Common myeloid progenitor, CD34-positive (primary cell): Measurements from ENCODE around the gene DVL1.

ENCODE experiments used
- CTCF ChIA-PET: fragments of 350-600 bp; sonication (Branson Sonifier 250); formaldehyde crosslinking; loops from one replicate; lab custom pipeline; 2021; ENCODE audit warnings: antibody characterized with exemption; lab: Charles Lee
- POLR2A ChIA-PET: fragments of 350-600 bp; sonication (Branson Sonifier 250); formaldehyde crosslinking; loops from one replicate; lab custom pipeline; 2021; ENCODE audit warnings: antibody characterized with exemption; lab: Charles Lee
- DNase-seq, 3 donors: peaks; one replicate each; pipeline versions ENCODE4 v3.0.0 to v3.0.0-alpha.2; 2013
- H3K27ac ChIP-seq, 2 experiments: 1 replicate in 1 of 2; 2 replicates in 1 of 2; pipeline ENCODE4 v1.7.0; 2013; ENCODE audit warnings: inconsistent platforms in 2 of 2, low read length in 2 of 2, mild to moderate bottlenecking in 2 of 2, low read depth in 1 of 2, moderate library complexity in 1 of 2; ENCODE audit not compliant: severe bottlenecking in 2 of 2, insufficient read depth in 1 of 2, poor library complexity in 1 of 2
- H3K27me3 ChIP-seq, 5 experiments: replicated peaks in 2 of 5; 1 replicate in 3 of 5; 2 replicates in 2 of 5; pipeline versions ENCODE4 v1.6.1 to v1.7.0; 2013; ENCODE audit warnings: low read length in 4 of 5, mild to moderate bottlenecking in 2 of 5, moderate library complexity in 2 of 5, inconsistent platforms in 1 of 5; ENCODE audit not compliant: insufficient read depth in 5 of 5, control insufficient read depth in 4 of 5
- H3K36me3 ChIP-seq, 4 experiments: 1 replicate in 2 of 4; 2 replicates in 2 of 4; pipeline versions ENCODE4 v1.6.1 to v1.7.0; 2013; ENCODE audit warnings: low read length in 3 of 4, control low read depth in 1 of 4, mild to moderate bottlenecking in 1 of 4; ENCODE audit not compliant: control insufficient read depth in 4 of 4, insufficient read depth in 4 of 4
- H3K4me1 ChIP-seq, 4 experiments: 1 replicate in 3 of 4; 2 replicates in 1 of 4; pipeline versions ENCODE4 v1.6.1 to v1.7.1; 2013; ENCODE audit warnings: low read length in 3 of 4, mild to moderate bottlenecking in 3 of 4, control low read depth in 1 of 4, inconsistent platforms in 1 of 4, moderate library complexity in 1 of 4; ENCODE audit not compliant: control insufficient read depth in 4 of 4, insufficient read depth in 4 of 4; ENCODE audit errors: control extremely low read depth in 1 of 4
- H3K4me3 ChIP-seq, 7 experiments: 1 replicate in 4 of 7; 2 replicates in 3 of 7; pipeline versions ENCODE4 v1.5.1 to v1.7.0; 2013; ENCODE audit warnings: mild to moderate bottlenecking in 7 of 7, low read length in 6 of 7, moderate library complexity in 6 of 7, inconsistent platforms in 2 of 7, low read depth in 2 of 7, control low read depth in 1 of 7; ENCODE audit not compliant: insufficient read depth in 4 of 7, control insufficient read depth in 1 of 7; ENCODE audit errors: extremely low read depth in 1 of 7
- H3K9me3 ChIP-seq, 5 experiments: 1 replicate in 4 of 5; 2 replicates in 1 of 5; pipeline versions ENCODE4 v1.6.1 to v1.7.1; 2013; ENCODE audit warnings: low read length in 4 of 5, mild to moderate bottlenecking in 2 of 5, inconsistent platforms in 1 of 5, low read depth in 1 of 5, moderate library complexity in 1 of 5; ENCODE audit not compliant: control insufficient read depth in 4 of 5, insufficient read depth in 2 of 5; ENCODE audit errors: control extremely low read depth in 1 of 5
- WGBS: methylation state at CpG from one replicate; pipeline ENCODE4 v1.1.5; 2013; ENCODE audit not compliant: insufficient coverage; 5-methylcytosine and 5-hydroxymethylcytosine counted together

The DVL1 gene

DNA sequence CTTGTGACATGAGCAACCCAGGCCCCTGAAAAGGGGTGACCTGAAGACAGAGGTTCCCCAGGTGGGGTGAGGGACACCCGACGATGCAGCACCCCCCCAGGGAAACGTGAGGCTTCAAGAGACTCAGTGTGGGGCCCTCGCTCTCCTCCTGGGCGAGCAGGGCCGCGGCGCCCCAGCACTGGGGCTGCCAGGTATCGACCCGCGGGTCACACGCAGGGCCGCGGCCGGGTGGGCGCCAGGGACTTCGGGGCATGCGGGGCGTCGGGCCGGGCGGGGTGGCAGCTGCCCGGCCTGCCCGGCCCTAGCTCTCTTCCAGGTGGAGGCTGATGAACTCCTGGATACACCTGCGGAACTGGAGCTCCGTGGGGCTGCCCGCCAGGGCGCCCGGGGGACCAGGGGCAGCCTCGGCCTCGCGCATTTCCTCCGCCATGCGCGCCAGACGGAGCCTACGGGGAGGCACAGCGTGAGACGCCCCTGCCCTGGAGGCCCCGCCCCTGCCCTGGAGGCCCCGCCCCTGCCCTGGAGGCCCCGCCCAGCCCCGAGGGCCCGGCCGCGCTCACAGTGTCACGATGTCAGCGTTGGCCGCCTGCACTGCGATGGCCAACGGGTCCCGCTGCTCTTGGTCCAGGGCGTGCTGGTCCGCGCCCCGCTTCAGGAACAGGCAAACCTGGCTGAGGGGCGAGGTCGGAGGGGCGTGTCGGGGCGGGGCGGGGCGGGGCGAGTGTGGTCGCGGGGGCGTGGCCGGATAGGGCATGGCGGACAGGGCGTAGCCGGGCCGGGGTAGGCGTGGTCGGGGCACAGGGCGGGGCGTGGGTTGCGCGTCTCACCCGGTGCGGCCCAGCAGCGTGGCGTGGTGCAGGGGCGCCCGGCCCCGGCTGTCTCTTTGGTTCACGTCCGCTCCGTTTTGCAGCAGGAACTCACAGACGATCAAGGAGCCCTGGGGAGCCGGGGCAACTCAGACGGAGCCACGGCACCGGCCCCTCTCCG lies 55.7 kb downstream of the DVL1 start:
- POLR2A ChIA-PET: no interaction called here

DNA sequence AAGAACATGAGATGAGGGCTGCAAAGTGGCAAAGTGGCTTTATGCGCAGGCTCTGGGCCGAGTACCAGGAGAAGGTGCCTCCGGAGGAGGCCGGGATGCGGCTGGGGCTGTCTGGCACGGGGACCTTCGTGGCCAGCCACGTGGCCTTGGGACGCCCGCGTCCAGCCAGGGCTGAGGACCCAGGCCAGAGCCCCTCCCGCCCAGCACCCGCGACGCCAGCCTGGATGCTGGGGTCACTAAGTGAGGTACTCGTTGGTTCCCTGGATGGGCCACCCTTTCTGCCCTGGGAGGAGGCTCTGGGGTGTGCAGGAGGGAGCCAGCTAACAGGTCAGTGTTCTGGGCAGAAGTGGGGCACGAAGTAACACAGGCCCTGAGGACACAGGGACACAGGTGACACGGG lies 56.4 kb downstream of the DVL1 start:
- Histone ChIP-seq H3K27ac (no peak overlapping the region), H3K4me3 (no peak overlapping the region), H3K4me1 (peaks cover 0 to 3% (median 0%) of the 10 kb centered on the region in 4 experiments), H3K9me3 (no peaks in the 10 kb centered on the region), H3K27me3 (no peaks in the 10 kb centered on the region), H3K36me3 (peaks cover 0 to 28% (median 7%) of the 10 kb centered on the region in 4 experiments)
- WGBS: 98% methylated on average over 17 of the region's 18 CpGs
- CTCF ChIA-PET: interaction anchor here (1.0 to 2.2 kb wide), 4 partner anchors 10 to 261 kb away, joined by 3 to 5 read pairs (median 4); no protein-coding TSS in a partner anchor
- POLR2A ChIA-PET: no interaction called here
- no peak for DNase-seq

More for the DNA sequence above, 55.7 kb downstream of the DVL1 start:
- Histone ChIP-seq H3K27ac (no peak overlapping the region), H3K9me3 (no peaks in the 10 kb centered on the region), H3K4me3 (no peak overlapping the region), H3K27me3 (no peaks in the 10 kb centered on the region), H3K36me3 (peaks cover 0 to 29% (median 7%) of the 10 kb centered on the region in 4 experiments), H3K4me1 (peaks cover 0 to 3% (median 0%) of the 10 kb centered on the region in 4 experiments)
- DNase-seq: no peak
- WGBS: 95% methylated on average over 83 of the region's 94 CpGs
- CTCF ChIA-PET: no interaction called here

DNA sequence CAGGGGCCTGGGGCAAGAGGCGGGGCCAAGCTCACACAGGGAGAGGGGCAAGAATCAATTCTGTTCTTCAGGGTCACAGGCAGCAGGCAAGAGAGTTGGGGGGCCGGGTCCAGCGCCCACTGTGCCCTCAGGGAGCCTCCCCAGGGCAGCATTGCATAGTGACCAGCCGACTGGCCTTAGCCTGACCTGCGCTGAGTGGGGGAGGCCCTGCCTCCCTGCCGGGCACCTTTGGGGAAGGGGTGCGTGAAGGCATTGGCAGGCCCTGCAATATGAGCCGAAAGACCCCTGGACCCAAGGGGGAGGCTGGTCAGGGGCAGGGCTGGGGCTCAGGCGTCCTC lies 56.8 kb downstream of the DVL1 start:
- no peak for DNase-seq
- Histone ChIP-seq H3K9me3 (no peaks in the 10 kb centered on the region), H3K4me1 (peaks cover 0 to 3% (median 0%) of the 10 kb centered on the region in 4 experiments), H3K36me3 (peaks cover 0 to 26% (median 7%) of the 10 kb centered on the region in 4 experiments), H3K27me3 (no peaks in the 10 kb centered on the region), H3K4me3 (no peak overlapping the region), H3K27ac (no peak overlapping the region)
- ChIA-PET POLR2A (no interaction called here), CTCF (interaction anchor here (0.8 to 2.9 kb wide), 12 partner anchors 9 to 308 kb away, joined by 3 to 16 read pairs (median 4); partner anchors contain the start of gene UBE2J2)
- WGBS: 96% methylated on average over 9 of the region's 9 CpGs

DNA sequence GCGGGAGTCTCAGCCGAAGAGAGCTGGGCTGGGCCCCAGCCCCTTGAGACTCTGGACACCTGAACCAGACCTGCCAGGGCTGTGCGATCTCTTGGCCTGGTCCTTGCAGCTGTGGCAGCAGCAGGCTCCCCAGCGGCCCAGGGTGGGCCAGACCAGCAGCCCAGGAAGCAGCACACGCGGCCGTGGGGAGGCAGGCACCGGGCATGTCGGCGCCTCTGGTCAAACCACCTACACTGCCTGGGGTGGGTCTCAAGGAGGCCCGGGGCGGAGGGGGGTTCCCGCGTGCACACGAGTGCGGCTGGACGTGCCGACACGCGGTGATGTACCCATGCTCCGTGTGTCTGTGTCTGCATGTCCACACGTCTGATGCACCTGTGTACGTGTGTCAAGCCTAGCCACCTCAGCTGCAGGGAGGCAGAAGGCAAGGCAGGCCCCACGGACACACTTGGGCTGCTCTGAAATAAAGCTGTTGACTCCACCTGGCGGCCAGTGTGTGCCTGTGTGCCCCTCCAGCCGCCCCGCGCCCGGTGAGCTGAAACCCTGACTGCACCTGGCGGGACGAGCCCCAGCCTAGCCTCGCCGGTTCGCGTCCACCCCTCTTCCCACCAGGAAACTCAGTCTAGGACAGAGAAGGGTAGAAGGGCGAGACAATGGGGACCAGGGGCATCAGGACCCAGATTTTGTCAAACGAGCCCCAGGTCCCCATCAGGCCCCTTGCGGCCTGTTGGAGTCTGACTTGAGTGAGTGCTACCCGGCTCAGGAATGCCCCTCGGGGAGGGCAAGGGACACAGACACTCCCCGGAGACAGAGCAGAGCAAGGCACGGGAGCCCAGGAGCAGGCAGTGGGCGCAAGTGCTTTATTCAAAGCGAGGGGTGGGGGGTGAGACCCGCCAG lies 57.4 kb downstream of the DVL1 start:
- ChIA-PET POLR2A (no interaction called here), CTCF (interaction anchor here (0.8 to 2.9 kb wide), 12 partner anchors 8 to 307 kb away, joined by 3 to 16 read pairs (median 4); partner anchors contain the start of gene UBE2J2)
- H3K27me3 ChIP-seq: no peaks in the 10 kb centered on the region
- H3K4me1 ChIP-seq: peaks cover 0 to 3% (median 0%) of the 10 kb centered on the region in 4 experiments
- no peak overlapping the region for H3K4me3 ChIP-seq
- 73% methylated on average over 39 of the region's 45 CpGs for WGBS
- H3K36me3 ChIP-seq: peaks cover 0 to 24% (median 7%) of the 10 kb centered on the region in 4 experiments
- no peak overlapping the region for H3K27ac ChIP-seq
- peak; percentile 42 to 78 (median 70) for DNase-seq
- H3K9me3 ChIP-seq: no peaks in the 10 kb centered on the region

DNA sequence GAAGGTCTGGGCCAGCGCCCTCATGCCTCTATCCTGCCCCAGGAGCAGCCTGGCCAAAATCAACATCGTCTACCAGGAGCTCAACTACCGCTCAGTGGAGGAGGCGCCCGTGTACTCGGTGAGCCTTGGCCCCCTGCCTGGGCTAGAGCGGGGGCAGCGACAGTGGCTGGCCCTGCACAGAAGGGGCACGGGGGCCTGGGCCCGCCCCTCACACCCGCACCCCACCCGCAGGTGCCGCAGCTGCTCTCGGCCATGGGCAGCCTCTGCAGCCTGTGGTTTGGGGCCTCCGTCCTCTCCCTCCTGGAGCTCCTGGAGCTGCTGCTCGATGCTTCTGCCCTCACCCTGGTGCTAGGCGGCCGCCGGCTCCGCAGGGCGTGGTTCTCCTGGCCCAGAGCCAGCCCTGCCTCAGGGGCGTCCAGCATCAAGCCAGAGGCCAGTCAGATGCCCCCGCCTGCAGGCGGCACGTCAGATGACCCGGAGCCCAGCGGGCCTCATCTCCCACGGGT lies 58.1 kb downstream of the DVL1 start:
- Histone ChIP-seq H3K4me1 (peaks cover 0 to 3% (median 0%) of the 10 kb centered on the region in 4 experiments), H3K9me3 (no peaks in the 10 kb centered on the region), H3K36me3 (peaks cover 0 to 20% (median 3%) of the 10 kb centered on the region in 4 experiments), H3K27ac (no peak overlapping the region), H3K27me3 (no peaks in the 10 kb centered on the region), H3K4me3 (no peak overlapping the region)
- ChIA-PET CTCF (interaction anchor here (0.9 to 2.9 kb wide), 12 partner anchors 7 to 259 kb away, joined by 3 to 16 read pairs (median 4); partner anchors contain the start of gene UBE2J2), POLR2A (no interaction called here)
- DNase-seq: no peak
- WGBS: 87% methylated on average over 25 of the region's 28 CpGs

DNA sequence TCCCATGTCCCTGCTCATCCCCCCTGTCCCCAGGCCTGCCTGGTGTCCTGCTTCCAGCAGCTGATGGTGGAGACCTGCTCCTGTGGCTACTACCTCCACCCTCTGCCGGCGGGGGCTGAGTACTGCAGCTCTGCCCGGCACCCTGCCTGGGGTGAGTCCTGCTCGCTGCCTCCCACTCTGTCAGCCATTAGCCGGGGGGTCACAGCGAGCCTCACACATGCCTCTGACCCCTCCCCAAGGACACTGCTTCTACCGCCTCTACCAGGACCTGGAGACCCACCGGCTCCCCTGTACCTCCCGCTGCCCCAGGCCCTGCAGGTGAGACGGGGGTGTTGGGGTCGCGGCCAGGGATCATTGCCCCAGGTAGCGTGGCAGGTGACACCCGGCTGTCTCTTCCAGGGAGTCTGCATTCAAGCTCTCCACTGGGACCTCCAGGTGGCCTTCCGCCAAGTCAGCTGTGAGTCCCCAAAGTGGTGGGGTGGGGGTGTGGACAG lies 58.9 kb downstream of the DVL1 start:
- no peak overlapping the region for H3K4me3 ChIP-seq
- H3K27me3 ChIP-seq: no peaks in the 10 kb centered on the region
- peaks cover 0 to 3% (median 0%) of the 10 kb centered on the region in 4 experiments for H3K4me1 ChIP-seq
- H3K36me3 ChIP-seq: peaks cover 0 to 13% (median 0%) of the 10 kb centered on the region in 4 experiments
- no peak overlapping the region for H3K27ac ChIP-seq
- ChIA-PET POLR2A (no interaction called here), CTCF (interaction anchor here (0.9 to 2.9 kb wide), 9 partner anchors 11 to 209 kb away, joined by 3 to 16 read pairs (median 4); partner anchors contain the start of gene UBE2J2)
- H3K9me3 ChIP-seq: no peaks in the 10 kb centered on the region
- peak in 2 of 3 donors; percentile 60 to 69 for DNase-seq
- 71% methylated on average over 10 of the region's 15 CpGs for WGBS
